ENCODE measurements around the gene CAGE1. TPM values are rescaled to one million over a fixed set of nuclear protein-coding genes. Genes with fewer than 3 reads are reported as not detected.

The CAGE1 gene
- total and polyA plus RNA-seq, 2 donors (not counting 3 experiments of a cell fraction or from before 2014, with no cell fraction given) = not detected

DNA sequence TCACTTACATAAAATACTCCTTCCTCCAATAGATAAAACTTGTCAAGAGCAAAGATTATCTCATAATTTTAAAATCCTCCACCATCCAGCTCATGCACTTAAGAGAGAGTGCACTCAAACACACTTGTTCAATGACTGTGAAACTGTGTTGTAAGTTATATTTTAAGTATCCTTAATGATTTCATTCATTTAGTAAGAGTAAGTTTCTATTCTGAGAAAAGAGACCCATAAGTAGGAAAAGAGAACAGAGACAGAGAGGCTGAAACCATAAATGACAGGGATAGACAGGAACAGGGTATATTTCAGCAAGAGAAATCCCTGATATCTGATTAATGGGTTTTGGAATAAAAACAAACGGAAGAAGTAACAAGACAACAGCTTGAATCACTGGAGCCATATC, 84.7 kb downstream of the CAGE1 start:
- Histone ChIP-seq H3K27ac (ENCODE audit: insufficient read depth, low read depth, low read length) (no peak overlapping the region), H3K4me3 (replicated peaks in 1 of 3; ENCODE audit: insufficient read depth in 1 of 3, low read depth in 1 of 3, low read length in 3 of 3) (no peak overlapping the region), H3K9me3 (replicated peaks; ENCODE audit: control insufficient read depth, insufficient read depth, low read length) (no peaks in the 10 kb centered on the region), H3K27me3 (ENCODE audit: control insufficient read depth in 2 of 2, insufficient read depth in 2 of 2, low read length in 2 of 2) (no peaks in the 10 kb centered on the region), H3K4me2 (ENCODE audit: insufficient read depth, low read length) (no peak overlapping the region), H2AFZ (ENCODE audit: low read depth, low read length) (no peak overlapping the region), H3K79me2 (ENCODE audit: control insufficient read depth, insufficient read depth, low read length) (peaks cover 60% of the 10 kb centered on the region), H4K20me1 (replicated peaks; ENCODE audit: control insufficient read depth, extremely low read depth, insufficient read depth, low read length) (no peaks in the 10 kb centered on the region), H3K36me3 (ENCODE audit: control insufficient read depth in 2 of 2, extremely low read depth in 1 of 2, insufficient read depth in 2 of 2, low read length in 2 of 2) (peaks cover 27 to 40% of the 10 kb centered on the region in 2 experiments), H3K9ac (replicated peaks; ENCODE audit: extremely low read depth, insufficient read depth, low read length) (no peak overlapping the region), H3K4me1 (ENCODE audit: control insufficient read depth, extremely low read depth, insufficient read depth, low read length) (no peaks in the 10 kb centered on the region), H3K9me1 (replicated peaks; ENCODE audit: control insufficient read depth, extremely low read depth, insufficient read depth, low read length) (no peaks in the 10 kb centered on the region)
- BruUV-seq (replicated peaks) = no TSS peak
- FAIRE-seq = no peak
- POLR2A ChIA-PET = no interaction called here
- no peak for DNase-seq (ENCODE audit: low read depth, low spot score)
- dilution Hi-C loops (cut with MboI; ENCODE audit: extremely low pct_ligation_motif_present, low sequenced_read_pairs) (no loop called here), intact Hi-C loops (cut with micrococcal nuclease) (no loop called here)
- TF ChIP-seq JUN (IDR thresholded peaks at IDR 0.05; ENCODE audit: borderline replicate concordance, insufficient read depth, insufficient read length, low read depth) = no peak
- CTCF ChIA-PET = no interaction called here

DNA sequence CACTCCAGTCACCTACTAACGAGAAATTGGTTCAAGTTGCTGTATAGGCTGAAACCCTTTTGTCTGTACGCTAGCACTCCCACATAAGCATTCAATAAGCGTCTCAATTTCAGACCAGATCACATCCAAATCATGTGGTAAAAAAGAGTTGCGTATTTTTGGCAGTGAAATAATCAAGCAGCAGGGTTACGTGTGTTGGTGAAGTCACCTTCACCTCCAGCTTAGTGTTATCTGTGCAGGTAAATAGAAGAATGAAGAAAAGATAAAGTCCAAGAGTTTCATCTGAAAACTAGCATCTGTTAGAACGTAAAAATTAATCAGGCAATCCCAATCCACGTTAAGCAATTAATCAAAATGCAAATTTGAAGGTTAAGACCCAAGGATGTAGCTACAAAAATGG, 87.8 kb downstream of the CAGE1 start:
- intact Hi-C loops (cut with micrococcal nuclease) = no loop called here
- dilution Hi-C loops (cut with MboI; ENCODE audit: extremely low pct_ligation_motif_present, low sequenced_read_pairs) = no loop called here
- Histone ChIP-seq H3K9ac (replicated peaks; ENCODE audit: extremely low read depth, insufficient read depth, low read length) (no peak overlapping the region), H3K36me3 (ENCODE audit: control insufficient read depth in 2 of 2, extremely low read depth in 1 of 2, insufficient read depth in 2 of 2, low read length in 2 of 2) (peaks cover 18 to 35% of the 10 kb centered on the region in 2 experiments), H3K4me1 (ENCODE audit: control insufficient read depth, extremely low read depth, insufficient read depth, low read length) (no peaks in the 10 kb centered on the region), H4K20me1 (replicated peaks; ENCODE audit: control insufficient read depth, extremely low read depth, insufficient read depth, low read length) (no peaks in the 10 kb centered on the region), H2AFZ (ENCODE audit: low read depth, low read length) (no peak overlapping the region), H3K4me3 (replicated peaks in 1 of 3; ENCODE audit: insufficient read depth in 1 of 3, low read depth in 1 of 3, low read length in 3 of 3) (no peak overlapping the region), H3K27ac (ENCODE audit: insufficient read depth, low read depth, low read length) (no peak overlapping the region), H3K4me2 (ENCODE audit: insufficient read depth, low read length) (no peak overlapping the region), H3K27me3 (ENCODE audit: control insufficient read depth in 2 of 2, insufficient read depth in 2 of 2, low read length in 2 of 2) (no peaks in the 10 kb centered on the region), H3K9me3 (replicated peaks; ENCODE audit: control insufficient read depth, insufficient read depth, low read length) (no peaks in the 10 kb centered on the region), H3K79me2 (ENCODE audit: control insufficient read depth, insufficient read depth, low read length) (peaks cover 36% of the 10 kb centered on the region), H3K9me1 (replicated peaks; ENCODE audit: control insufficient read depth, extremely low read depth, insufficient read depth, low read length) (no peaks in the 10 kb centered on the region)
- DNase-seq (ENCODE audit: low read depth, low spot score) (no peak), FAIRE-seq (no peak)
- POLR2A ChIA-PET = no interaction called here
- TF ChIP-seq CTCF (IDR thresholded peaks at IDR 0.05; ENCODE audit: extremely low read depth in 1 of 2, insufficient read depth in 1 of 2, low read depth in 1 of 2, low read length in 2 of 2) (no peak), JUN (IDR thresholded peaks at IDR 0.05; ENCODE audit: borderline replicate concordance, insufficient read depth, insufficient read length, low read depth) (no peak), POLR2AphosphoS5 (IDR thresholded peaks at IDR 0.05; ENCODE audit: insufficient read depth, low read depth, low read length) (no peak), MYC (IDR thresholded peaks at IDR 0.05; ENCODE audit: low read depth, low read length) (no peak), MAX (IDR thresholded peaks at IDR 0.05; ENCODE audit: insufficient read depth, insufficient read length) (no peak), FOS (IDR thresholded peaks at IDR 0.05; ENCODE audit: borderline replicate concordance, insufficient read depth, low read length) (no peak), GATA2 (IDR thresholded peaks at IDR 0.05; ENCODE audit: insufficient read depth, insufficient read length, low read depth, low read length) (no peak), EZH2 (IDR thresholded peaks at IDR 0.05; ENCODE audit: borderline replicate concordance, low read depth, low read length, severe bottlenecking) (no peak), POLR2A (IDR thresholded peaks at IDR 0.05; ENCODE audit: low read depth, low read length) (no peak)
- CTCF ChIA-PET = interaction anchor here (0.9 kb wide), 1 partner anchor 26 kb away, joined by 3 read pairs; no protein-coding TSS in a partner anchor
- BruUV-seq (replicated peaks) = no TSS peak

Measured in endothelial cell of umbilical vein (primary cell).